ENCODE results near the gene PTAFR.
A peak's percentile ranks its signal among the peaks of the same experiment; 100 is the strongest.

Gene PTAFR

GRCh38 chr1:28114844-28115243, 61.6 kb downstream of the PTAFR start:
- no peak for DNase-seq

GRCh38 chr1:28113242-28113572, 63.3 kb downstream of the PTAFR start:
- no peak for DNase-seq

DNA sequence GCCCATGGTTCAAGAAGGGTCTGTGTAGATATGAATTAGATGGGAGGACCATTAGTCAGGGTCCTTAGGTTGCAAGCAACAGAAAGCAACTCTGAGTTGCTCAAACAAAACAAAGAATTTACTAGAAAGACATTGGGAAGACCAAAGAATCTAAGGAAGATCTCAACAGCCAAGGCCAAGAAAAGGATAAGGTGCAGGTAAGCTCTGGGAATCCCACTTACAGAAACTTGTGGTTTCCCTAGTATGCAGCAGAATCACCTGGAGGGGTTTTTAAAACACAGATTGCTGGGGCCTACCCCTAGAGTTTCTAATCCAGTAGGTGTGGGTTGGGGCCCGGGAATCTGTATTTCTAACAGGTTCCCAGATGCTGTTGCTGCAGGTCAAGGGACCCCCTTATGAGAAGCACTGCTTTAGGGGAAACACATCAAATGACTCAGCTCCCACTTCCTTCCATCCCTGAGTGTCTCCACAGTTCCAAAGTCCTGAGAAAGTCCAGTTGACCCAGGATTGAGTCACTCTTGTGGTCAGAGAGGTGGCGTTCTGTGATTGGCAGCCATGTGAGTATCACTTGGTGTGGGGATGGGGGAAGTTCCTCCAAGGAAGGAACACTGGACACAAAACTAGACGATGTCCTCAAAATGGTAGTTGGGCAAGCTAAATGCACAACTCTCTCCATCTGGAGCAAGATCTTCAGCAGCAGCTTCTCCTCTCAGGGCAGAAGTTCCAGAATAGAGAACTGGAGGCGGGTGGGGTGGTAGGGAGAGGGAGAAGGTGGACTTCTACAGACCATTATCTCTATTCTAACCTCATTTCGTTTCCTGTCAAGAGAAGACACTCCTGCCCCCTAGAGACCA, 63.9 kb downstream of the PTAFR start:
- peak; percentile 91 for DNase-seq

DNA sequence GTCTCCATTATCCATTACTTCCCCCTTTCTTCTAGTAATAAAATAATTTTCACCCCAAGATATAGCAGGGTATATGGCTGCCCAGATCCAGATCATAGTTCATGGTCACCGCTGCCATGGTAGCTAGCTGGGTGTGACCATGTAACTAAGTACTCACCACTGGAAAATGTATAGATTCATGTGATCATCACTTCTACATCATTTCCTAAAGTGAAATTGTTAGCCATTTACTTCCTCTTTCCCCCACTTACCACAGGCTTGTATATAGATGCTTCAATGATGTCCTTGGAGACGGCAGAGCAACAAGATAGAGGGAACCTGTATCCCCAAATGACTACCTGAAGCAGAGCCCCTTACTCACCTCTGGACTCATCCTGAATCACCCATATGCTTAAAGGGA, 65.3 kb downstream of the PTAFR start:
- peak; percentile 78 for DNase-seq

GRCh38 chr1:28110555-28110954, 65.9 kb downstream of the PTAFR start:
- no peak for DNase-seq

GRCh38 chr1:28109639-28110038, 66.9 kb downstream of the PTAFR start:
- DNase-seq, result no peak

GRCh38 chr1:28108001-28108400, 68.5 kb downstream of the PTAFR start:
- DNase-seq, result no peak

GRCh38 chr1:28104866-28105467, 71.5 kb downstream of the PTAFR start:
- DNase-seq, result no peak

DNA sequence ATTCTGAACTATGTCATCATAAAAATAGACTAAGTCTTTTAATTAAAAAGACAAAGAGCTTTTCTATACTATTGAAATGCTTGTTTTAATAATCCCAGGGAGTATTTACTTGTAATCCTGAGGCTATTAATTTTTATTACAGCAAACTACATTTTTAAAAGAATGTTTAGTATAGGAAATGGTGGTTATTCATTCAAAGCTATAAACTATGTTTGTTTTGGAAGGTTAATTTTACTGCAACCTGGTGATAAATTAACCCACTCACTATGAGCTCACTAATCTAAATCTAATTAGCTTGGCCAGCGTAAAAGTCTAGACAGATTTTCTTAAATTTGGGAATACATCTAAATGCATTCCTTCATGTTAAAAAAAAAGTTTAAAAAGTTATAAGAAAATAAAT, 74.3 kb downstream of the PTAFR start:
- DNase-seq, result no peak

DNA sequence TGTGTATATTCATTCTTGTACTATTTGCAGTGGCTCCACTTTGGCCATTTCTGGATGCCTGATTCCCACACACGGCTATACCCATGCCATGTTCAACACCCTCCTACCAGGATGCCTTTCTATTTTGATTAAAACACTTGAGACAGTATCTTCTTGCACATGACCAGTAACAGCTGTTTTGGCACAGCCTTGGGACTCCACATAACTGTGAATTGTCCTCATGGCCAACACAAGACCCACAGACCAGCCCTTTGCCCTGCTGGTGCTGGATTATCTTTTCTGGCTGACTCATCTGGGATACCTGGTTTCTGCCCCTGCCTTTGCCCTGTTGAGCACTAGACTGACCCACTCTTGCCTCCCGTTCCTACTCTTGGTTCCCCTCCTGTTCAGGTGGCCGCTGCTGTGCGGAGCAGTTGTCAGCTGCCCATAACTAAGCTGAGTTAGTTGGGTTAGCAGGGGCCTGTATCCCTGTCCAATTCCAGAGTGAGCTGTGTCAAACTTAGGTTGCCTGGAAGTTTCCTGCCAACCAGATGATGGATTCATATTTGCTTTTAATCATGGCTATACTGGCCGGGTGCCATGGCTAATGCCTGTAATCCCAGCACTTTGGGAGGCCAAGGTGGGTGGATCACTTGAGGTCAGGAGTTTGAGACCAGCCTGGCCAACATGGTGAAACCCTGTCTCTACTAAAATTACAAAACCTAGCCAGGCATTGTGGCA, 77.3 kb downstream of the PTAFR start:
- DNase-seq, result no peak

Measured in OCI-M1 (cell line).